NCI-H1417 (cell line): Measurements from ENCODE around the gene TAF6.
"Not testable (repeated sequence)": the region's sequence is repeated elsewhere in the genome, so short reads cannot be mapped to it uniquely, and the experiment has no call there.

Experiments
- DNase-seq, 3 experiments: peaks; one replicate each; lab custom pipeline; 2025; lab: John Stamatoyannopoulos, UW

TAF6 gene

DNA sequence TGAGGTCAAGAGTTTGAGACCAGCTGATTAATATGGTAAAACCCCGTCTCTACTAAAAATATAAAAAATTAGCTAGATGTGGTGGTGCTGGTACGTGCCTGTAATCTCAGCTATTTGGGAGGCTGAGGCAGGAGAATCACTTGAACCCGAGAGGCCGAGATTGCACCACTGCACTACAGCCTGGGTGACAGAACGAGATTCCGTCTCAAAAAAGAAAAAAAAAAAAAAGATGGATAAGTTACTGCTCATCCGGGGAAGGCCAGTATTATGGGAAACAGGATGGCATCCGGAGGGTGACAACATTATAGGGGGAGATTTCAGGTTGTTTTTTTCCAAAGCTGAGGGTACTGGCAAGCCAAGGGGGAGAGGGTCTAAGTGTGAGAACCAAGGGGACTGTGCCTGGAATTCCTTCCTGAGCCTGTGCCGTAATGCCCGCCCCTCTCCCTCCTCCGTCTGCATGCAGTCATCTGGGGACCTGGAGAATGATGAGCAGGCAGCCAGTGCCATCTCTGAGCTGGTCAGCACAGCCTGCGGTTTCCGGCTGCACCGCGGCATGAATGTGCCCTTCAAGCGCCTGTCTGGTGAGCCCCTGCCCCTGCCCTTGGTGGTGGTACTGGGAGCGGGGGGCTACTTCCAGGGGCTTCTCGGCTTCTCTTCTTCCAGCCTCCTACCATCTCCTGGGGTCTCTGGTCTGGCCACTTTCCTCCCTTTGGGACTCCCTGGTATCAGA lies 33.9 kb upstream of the TAF6 start:
- DNase-seq, result no peak

DNA sequence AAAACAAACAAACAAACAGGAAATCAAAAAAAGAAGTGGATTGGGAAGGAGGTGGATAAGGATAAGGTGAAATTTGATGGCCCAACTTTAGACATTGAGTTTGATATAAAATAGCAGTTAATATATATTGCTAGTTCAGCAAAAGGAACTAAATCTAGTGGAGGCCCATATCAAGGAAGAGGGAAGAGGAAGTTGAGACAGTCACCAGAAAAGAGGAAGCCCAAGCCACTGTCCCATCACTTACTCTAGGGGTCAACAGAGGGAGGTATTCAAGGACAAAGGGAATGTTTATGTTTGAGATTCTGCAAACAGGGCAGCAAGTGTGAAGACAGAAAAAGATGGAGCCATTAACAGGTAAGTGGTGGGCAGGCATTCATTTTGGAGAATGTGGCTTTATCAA lies 33.2 kb upstream of the TAF6 start:
- DNase-seq, result no peak

DNA sequence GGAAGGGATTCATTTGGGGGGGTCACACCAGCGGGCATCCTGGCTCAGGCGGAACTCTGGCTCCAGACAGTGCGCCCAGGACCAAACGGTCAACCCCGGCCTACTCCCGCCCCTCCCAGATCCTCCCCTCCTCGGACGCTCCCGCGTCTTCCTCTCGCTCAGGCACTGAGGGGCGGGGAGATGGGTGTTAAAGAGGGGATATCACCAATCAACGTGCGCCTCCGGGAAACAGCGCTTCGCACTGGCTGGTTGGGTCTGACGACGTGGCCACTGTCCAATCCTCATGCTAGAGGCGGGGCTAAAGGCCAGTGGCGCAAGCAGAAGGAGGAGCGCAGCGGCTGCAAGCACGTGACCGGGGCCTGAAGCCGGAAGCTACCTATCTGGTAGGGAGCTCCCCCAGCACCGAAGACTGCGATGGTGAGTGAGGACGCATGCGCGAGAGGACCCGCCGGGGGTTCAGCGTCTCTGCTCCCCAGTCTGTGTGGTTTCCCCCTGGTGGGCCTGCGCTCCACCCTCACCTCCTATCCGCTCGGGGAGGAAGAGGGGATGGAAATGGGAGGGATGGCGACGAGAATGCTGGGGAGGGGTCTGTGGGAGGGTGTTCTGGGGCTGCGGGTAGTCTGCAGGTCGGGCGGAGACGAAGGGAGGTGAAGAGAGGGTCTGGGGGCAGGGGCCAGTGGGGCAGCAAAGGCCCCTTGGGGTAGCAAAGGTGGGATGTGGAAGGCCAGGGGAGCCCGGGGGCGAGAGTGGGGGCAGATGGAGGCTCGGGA lies 29.6 kb upstream of the TAF6 start, which contains the start of gene LAMTOR4:
Gene LAMTOR4, plus strand, starts transcription at position 360 of the 770 bp plus-strand sequence. Its CDS starts 55 bp downstream, at position 415.
- peak; percentile 99 to 100 (median 100) for DNase-seq

DNA sequence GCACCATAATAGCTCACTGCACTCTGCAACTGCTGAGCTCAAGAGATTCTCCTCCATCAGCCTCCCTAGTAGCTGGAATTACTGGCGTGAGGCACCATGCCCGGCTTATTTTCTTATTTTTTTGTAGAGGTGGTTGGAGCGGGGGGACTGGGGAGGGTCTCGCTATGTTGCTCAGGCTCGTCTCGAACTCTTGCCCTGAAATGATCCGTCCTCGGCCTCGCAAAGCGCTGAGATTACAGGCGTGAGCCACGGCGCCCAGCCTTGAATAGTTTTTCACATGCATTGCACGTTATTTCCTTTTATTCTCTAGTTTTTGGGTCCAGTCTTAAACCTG lies 29.0 kb upstream of the TAF6 start:
- no peak for DNase-seq

DNA sequence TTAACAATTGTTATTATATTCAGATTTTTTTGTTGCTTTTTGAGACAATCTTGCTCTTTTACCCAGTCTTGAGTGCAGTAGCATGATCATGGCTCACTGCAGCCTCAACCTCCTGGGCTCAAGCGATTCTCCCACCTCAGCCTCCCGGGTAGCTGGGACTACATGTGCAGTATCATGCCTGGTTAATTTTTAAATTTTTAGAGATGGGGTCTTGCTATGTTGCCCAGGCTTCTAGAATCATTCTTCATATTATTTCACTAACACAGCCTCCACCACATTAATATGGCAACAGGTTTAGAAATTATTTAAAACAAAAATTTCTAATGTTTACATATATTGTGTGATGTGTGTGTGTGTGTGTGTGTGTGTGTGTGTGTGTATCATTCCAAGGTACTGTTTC lies 28.1 kb upstream of the TAF6 start:
- DNase-seq, result no peak

DNA sequence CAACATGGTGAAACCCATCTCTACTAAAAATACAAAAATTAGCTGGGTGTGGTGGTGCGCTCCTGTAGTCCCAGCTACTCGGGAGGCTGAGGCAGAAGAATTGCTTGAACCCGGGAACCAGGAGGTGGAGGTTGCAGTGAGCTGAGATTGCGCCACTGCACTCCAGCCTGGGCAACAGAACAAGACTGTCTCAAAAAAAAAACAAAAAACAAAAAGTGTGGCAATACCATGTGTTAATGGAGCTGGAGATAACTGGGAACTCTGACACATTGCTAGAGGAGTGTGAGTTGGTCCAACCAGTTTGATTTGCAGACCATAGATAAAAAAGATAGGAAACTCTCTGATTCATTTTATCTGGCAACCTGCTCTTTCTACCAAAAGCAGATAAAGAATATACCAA lies 27.2 kb upstream of the TAF6 start:
- DNase-seq, result not testable (repeated sequence)

DNA sequence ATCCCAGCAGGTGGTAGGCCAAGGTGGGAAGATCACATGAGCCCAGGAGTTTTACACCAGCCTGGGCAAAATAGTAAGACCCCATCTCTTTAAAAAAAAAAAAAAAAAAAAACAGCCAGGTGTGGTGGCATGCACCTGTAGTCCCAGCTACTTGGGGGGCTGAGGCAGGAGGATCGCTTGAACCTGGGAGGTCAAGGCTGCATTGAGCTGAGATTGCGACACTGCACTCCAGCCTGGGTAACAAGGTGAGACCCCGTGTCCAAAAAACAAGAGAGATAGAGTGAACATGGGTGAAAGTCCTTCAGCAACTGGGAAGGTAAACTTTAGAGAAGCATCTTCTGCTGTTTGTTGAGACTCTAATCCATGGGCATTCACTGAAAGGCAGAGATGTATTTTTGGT lies 23.3 kb upstream of the TAF6 start:
- no peak for DNase-seq

DNA sequence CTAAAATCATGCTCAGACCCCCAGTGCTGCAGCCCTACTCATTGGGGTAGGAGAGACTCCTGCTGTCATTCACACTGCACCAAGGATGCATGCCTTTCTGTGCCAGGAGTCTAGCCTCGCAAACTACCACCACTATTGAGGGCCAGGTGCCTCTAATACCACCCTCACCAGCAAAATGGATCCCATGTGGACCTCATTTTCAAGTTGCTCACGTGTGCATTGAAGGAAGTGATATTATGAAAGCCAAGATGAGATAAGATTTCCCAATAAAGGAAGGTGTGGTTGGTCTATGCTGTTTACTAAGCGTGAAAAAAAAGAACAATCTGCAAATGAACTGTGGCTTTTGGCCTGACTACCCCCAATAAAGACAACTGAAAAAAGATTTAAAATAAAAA lies 22.4 kb upstream of the TAF6 start:
- DNase-seq, result no peak

DNA sequence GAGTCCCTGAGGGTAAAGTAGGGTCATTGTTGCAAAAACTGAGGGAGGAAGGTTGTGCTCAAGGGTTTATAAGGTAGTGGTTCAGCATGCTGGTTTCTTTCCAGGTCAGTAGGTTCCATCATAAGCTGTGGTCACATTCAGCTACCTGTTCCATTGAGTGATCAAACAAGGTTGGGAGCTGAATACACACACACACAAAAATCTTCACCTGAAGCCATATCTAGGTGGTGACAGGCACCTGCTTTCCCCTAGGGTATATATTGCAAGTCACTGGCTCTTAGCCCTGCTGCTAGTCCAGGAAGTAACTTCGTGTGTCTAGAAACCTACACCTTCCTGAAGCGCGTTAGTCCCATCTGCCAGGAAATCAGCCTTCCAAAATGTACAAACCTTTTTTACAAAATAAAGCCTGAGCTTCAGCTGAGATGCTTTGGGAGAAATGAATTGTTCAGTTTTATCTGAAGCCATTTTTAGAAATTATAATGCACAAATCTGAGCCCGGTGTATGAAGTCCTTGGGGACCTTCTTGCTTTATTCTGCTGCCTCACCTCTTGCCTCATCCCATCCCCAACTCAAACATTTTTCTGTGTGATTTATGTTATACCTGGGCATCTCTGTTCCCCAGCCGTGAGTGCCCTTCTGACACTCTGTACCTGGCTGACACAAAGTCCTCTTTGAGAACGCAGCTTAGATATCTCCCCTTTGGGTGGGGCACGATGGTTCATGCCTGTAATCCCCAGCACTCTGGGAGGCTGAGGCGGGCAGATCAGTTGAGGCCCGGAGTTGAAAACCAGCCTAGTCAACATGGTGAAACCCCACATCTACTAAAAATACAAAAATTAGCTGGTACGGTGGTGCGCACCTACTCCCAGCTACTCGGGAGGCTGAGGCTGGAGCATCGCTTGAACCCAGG lies 18.9 kb upstream of the TAF6 start:
- DNase-seq, result peak in 1 of 3 experiments; percentile 36

DNA sequence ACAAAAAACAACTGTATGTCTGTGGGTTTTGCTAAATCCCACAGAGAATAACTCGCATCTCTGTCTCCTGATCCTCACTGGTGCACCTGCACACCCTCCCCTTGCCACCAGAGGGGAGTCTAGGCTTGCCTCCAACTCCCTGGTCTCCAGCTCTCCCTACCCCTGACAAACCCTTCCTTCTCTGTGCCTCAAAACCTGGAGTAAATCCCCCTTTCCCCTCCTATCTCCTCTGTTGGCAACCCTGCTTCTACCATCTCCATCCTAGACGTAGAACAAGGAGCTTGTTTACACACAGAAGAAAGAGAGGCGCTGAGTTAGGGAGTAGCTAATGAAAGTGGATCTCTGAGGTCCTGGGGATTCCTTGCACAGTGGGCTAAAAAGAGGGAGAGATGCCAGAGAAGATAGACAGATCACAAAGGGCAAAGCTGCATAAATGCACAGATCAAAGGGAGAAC lies 13.6 kb upstream of the TAF6 start:
- peak; percentile 47 to 72 (median 61) for DNase-seq

DNA sequence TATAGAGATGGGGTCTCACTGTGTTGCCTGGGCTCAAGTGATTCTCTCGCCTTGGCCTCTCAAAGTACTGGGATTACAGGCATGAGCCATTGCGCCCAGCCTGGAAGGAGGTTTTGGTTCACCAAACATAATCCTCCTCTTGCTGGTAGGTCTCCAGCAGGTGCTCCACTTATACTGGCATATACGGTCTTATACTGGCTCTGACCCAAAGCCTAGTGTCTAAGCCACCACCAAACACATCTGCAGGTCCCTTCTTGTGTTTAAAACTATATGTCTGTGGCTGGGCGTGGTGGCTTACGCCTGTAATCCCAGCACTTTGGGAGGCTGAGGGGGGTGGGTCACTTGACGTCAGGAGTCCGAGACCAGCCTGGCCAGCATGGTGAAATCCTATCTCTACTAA lies 13.0 kb upstream of the TAF6 start:
- no peak for DNase-seq

DNA sequence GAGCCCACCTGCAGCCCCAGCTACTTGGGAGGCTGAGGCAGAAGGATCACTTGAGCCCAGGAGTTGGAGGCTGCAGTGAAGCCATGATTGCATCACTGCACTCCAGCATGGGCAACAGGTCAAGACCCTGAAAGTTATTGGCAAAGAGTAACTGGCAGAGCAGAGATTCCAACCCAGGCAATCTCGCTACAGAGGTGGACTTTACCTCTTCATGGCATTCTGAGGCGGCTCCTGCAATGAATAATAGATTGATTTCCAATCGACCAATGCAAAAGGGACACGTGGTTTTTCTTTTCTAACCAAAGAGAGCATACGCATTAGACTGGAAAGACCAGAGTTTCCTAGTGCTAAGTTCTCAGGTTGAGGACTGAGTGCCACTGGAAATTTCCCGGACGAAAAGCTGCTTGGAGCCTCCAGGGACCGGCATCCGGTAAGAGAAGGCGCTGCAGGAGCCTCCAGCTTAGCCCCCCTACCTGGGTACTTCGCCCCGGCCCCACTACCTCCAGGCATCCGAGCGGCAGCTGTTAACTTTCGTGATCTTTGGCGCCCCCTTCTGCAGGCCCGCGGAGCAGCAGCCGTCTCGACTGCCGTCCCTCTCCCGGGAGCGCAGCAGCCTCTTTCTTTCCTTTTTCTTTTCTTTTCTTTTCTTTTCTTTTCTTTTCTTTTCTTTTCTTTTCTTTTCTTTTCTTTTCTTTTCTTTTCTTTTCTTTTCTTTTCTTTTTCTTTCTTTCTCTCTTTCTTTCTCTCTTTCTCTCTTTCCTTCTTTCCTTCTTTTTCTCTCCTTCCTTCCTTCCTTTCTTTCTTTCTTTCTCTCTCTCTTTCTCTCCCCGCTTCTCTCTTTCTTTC lies 11.7 kb upstream of the TAF6 start:
- peak; percentile 69 to 87 (median 80) for DNase-seq

DNA sequence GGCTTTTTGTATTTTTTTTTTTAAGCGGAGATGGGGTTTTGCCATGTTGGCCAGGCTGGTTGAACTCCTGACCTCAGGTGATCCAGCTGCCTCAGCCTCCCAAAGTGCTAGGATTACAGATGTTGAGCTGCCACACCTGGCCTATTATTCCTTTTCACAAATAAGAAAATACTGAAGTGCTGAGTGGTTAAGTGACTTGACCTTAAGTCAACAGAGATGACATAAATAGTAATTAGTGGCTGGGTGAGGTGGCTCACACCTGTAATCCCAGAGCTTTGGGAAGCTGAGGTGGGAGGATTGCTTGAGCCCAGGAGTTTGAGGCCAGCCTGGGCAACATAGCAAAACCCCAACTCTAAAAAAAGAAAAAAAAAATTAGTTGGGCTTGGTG lies 11.1 kb upstream of the TAF6 start:
- DNase-seq, result peak in 2 of 3 experiments; percentile 45 to 82

DNA sequence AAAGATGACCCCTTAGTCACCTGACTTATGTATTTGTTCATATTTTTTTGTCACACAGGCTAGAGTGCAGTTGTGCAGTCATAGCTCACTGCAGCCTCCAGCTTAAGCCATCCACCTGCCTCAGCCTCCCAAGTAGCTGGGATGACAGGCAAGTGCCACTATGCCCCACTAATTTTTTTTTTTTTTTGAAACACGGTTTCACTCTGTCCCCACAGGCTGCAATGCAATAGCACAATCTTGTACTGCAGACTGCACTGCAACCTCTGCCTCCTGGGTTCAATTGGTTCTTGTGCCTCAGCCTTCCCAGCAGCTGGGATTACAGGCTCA lies 9.4 kb upstream of the TAF6 start:
- no peak for DNase-seq

DNA sequence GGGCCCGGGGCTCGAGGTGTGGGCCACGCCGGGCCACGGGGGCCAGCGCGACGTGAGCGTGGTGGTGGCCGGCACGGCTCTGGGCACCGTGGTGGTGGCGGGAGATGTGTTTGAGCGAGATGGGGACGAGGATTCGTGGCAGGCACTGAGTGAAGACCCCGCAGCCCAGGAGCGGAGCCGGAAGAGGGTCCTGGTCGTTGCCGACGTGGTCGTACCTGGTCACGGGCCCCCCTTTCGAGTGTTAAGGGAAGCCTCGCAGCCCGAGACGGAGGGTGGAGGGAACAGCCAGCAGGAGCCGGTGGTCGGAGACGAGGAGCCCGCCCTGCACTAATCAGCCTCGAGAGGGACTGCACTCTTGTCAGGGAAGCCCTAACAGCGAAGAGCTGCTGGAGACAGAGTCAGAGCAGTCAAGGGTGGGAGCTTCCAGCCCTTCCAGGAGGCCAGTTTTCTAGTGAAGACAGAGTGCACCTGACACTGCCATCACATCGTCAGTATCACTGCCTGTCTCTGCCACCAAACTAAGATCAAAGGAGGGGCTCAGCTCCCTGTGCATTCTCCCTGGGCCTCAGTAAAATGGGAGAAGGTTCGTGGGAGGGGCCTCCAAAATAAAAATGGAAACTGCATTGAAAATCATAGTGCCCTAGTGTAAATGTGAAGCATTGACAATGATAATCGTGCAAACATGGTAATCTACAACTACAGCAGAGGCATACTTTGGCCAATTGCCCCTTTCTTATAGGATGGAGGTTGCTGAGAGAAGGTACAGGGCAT lies 8.9 kb upstream of the TAF6 start:
- DNase-seq, result peak in 2 of 3 experiments; percentile 42 to 56

DNA sequence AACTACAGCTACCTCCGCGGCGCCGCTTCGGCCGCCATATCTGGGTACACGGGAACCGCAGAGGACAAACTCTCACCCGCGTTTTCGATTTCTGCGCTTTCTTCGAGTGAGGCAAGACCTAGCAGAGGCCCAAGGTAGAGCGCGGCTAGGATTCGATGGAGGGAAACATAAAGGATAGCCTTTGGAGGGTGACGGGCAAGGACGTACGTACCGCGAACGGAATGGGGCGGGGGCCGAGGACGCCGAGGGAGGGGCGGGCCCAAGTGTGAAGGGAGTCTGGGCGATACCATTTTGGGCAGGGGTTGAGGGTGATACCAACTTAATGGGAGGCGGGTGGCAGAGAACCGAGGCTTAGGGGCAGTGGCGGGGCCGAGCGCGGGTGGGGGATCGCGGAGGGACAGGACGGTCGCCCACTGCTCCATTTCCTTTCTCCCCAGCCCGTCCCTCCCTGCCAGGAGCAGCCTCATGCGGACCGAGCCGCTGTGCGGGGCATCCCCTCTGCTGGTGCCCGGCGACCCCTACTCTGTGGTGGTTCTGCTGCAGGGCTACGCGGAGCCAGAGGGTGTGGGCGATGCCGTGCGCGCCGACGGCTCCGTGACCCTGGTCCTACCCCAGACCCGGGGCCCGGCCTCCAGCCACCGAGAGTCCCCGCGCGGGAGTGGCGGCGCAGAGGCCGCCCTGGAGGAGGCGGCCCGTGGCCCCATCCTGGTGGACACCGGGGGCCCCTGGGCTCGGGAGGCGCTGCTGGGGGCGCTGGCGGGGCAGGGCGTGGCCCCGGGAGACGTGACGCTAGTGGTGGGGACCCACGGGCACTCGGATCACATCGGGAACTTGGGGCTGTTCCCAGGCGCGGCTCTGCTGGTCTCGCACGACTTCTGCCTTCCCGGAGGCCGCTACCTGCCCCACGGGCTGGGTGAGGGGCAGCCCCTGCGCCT lies 8.0 kb upstream of the TAF6 start, which contains the start of gene MBLAC1:
Gene MBLAC1, plus strand, starts transcription at position 37 of the 935 bp plus-strand sequence. Its CDS starts 429 bp downstream, at position 466.
- peak; percentile 95 to 100 (median 98) for DNase-seq

DNA sequence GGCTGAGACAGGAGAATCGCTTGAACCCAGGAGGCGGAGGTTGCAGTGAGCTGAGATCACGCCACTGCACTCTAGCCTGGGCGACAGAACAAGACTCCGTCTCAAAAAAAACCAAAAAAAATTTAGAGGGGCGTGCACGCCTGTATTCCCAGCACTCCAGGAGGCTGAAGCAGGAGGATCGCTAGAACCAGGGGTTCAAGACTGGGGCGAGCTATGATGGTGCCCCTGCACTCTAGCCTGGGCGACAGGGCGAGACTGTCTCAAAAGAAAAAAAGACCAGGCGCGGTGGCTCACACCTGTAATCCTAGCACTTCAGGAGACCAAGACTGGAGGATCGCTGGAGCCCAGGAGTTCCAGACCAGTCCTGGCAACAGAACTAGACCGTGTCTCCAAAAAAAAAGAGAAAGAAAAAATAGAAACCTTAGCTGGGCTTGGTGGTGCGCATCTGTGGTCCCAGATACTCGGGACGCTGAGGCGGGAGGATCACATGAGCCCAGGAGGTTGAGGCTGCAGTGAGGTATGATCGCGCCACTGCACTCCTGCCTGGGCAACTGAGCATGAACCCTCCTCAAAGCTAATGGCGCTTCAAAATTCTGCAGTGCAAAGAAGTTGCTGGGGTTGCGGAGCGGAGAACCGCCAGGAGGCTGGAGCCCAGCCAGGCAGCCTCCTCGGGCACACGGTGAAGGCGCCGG lies 7.2 kb upstream of the TAF6 start:
- no peak for DNase-seq

DNA sequence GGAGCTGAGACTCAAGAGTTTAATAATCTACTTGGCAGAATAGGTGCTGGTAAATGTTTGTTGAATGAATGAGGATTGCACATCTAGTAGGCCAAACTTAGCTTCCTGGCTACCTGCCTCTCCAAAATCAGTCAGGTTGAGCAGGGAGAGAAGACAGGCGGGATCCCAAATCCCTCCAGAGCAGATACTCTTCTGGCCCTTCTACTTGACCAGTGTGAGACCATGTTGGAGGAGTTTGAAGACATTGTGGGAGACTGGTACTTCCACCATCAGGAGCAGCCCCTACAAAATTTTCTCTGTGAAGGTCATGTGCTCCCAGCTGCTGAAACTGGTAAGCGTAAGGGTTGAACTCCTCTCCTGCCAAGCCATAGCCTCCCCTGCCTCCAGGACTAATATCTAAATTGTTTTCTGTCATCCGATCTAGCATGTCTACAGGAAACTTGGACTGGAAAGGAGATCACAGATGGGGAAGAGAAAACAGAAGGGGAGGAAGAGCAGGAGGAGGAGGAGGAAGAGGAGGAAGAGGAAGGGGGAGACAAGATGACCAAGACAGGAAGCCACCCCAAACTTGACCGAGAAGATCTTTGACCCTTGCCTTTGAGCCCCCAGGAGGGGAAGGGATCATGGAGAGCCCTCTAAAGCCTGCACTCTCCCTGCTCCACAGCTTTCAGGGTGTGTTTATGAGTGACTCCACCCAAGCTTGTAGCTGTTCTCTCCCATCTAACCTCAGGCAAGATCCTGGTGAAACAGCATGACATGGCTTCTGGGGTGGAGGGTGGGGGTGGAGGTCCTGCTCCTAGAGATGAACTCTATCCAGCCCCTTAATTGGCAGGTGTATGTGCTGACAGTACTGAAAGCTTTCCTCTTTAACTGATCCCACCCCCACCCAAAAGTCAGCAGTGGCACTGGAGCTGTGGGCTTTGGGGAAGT lies 5.4 kb upstream of the TAF6 start:
- no peak for DNase-seq
